ENCODE measurements around the gene SNRNP35.

- TF ChIP-seq CTCF (IDR thresholded peaks at IDR 0.05 in 8 of 11, conservative IDR thresholded peaks at IDR 0.05 in 3 of 11) (no peak), POLR2A (IDR thresholded peaks at IDR 0.05) (no peak)
Measured at GRCh38 chr12:123465084-123465483, 7.1 kb downstream of the SNRNP35 start.

Measured in spleen (tissue), 7 donors.